Measurements from ENCODE around the gene PRDM2.

- TF ChIP-seq ZFP3 (CRISPR knock-in tag; IDR thresholded peaks at IDR 0.05) = no peak
- no peak for TF ChIP-seq ZFP30 (CRISPR knock-in tag; IDR thresholded peaks at IDR 0.05)
- TF ChIP-seq TCF4 (CRISPR knock-in tag; IDR thresholded peaks at IDR 0.05; ENCODE audit: borderline replicate concordance) = no peak
- no peak for TF ChIP-seq POU6F1 (CRISPR knock-in tag; IDR thresholded peaks at IDR 0.05; ENCODE audit: borderline replicate concordance, low read depth)
- TF ChIP-seq ISL1 (CRISPR knock-in tag; IDR thresholded peaks at IDR 0.05) = no peak
- no peak for TF ChIP-seq PATZ1 (CRISPR knock-in tag; IDR thresholded peaks at IDR 0.05; ENCODE audit: borderline replicate concordance)
- no peak for TF ChIP-seq ZNF565 (CRISPR knock-in tag; conservative IDR thresholded peaks at IDR 0.05; ENCODE audit: low read depth)
- no peak for TF ChIP-seq CREB5 (CRISPR knock-in tag; IDR thresholded peaks at IDR 0.05; ENCODE audit: low read depth)
- no peak for TF ChIP-seq GLIS3 (CRISPR knock-in tag; IDR thresholded peaks at IDR 0.05)
- no peak for TF ChIP-seq ESRRG (CRISPR knock-in tag; IDR thresholded peaks at IDR 0.05)
Measured at GRCh38 chr1:13762642-13763041, 62.7 kb downstream of the PRDM2 start.

Data from SK-N-SH treated with all-trans-retinoic acid at 6 μM for 48 hours (cell line).